Activated CD8-positive, alpha-beta T cell treated with anti-CD3 and anti-CD28 coated beads, Interleukin-2, amount 10 ng/mL, durations not matched to agents 7 days and 5 days (primary cell): Measurements from ENCODE around the gene UBE2J2. TPM values are rescaled to one million over a fixed set of nuclear protein-coding genes. Genes with fewer than 3 reads are reported as not detected.

Source experiments
- ATAC-seq: fragments of 150-1000 bp; cut with Tn5 transposase; one replicate; pipeline ENCODE4 v1.10.0; 2021; ENCODE audit warnings: moderate library complexity
- CTCF ChIA-PET: fragments of 350-600 bp; sonication (Branson Sonifier 250); formaldehyde crosslinking; loops from one replicate; lab custom pipeline; 2021; ENCODE audit warnings: antibody characterized with exemption; lab: Charles Lee
- POLR2A ChIA-PET: fragments of 350-600 bp; sonication (Branson Sonifier 250); formaldehyde crosslinking; loops from one replicate; lab custom pipeline; 2021; ENCODE audit warnings: antibody characterized with exemption; lab: Charles Lee
- DNase-seq: peaks from one replicate; pipeline ENCODE4 v3.0.0-alpha.2; 2020
- H3K27ac Mint-ChIP-seq: one replicate; pipeline ENCODE4 v1.8.0; 2021; ENCODE audit warnings: mild to moderate bottlenecking, mixed read lengths
- H3K27me3 Mint-ChIP-seq: one replicate; pipeline ENCODE4 v1.8.0; 2021; ENCODE audit warnings: low read depth, mixed read lengths
- H3K36me3 Mint-ChIP-seq: one replicate; pipeline ENCODE4 v1.8.0; 2021; ENCODE audit warnings: low read depth, mixed read lengths
- H3K4me1 Mint-ChIP-seq: one replicate; pipeline ENCODE4 v1.8.0; 2021; ENCODE audit warnings: low read depth, mixed read lengths
- H3K4me3 Mint-ChIP-seq: one replicate; pipeline ENCODE4 v1.8.0; 2021; ENCODE audit warnings: mild to moderate bottlenecking, mixed read lengths
- H3K9me3 Mint-ChIP-seq: one replicate; pipeline ENCODE4 v1.8.0; 2022; ENCODE audit warnings: mixed read lengths; ENCODE audit not compliant: insufficient read depth
- microRNA-seq: library from miRNA; unstranded; fragments of <30 nt; microRNA quantifications from one replicate; pipeline ENCODE4 v1.2.0, GENCODE V29; 2022
- total RNA-seq, 2 experiments: library from RNA; stranded (reverse); gene quantifications; one replicate each; pipeline ENCODE4 v1.2.3, GENCODE V29; 2021

Gene UBE2J2
- total RNA-seq, 2 experiments from 2014 or later = 62.3 to 67.5 TPM

DNA sequence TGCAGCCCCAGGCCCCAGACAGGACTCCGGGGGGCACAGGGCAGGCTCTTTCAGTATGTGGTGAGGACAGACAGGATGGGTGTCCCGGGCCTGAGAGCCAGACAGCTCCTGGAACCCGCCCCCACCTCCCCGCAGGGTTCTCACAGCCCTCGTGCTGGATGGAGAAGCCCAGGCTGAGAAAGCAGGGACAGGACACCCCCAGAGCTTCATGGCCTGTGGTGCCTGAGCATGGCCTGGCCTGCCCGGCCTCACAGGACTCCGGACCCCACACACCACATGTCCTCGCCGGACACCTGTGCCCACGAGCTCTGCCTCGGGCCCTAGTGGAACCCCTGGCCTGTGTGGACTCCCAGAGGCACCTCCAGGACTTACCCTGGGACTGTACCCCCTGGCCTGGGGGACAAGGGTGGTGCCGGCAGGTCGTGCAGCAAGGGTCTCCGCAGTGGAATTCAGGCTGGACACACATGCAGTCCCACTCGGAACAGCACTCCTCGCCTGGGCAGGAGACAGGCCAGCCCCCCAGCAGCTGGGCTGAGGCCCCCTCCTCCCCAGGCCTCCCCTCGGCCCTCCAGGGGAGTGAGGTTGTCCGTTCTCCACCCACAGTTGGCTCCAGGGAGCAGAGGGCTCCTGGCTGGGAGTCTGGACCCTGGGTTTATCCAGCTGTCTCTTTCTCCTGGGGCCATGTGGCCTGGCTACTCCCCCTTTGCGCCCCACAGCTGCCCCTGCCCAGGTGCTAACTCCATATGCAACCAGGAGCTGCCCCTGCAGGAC lies 68.5 kb downstream of the UBE2J2 start:
- ChIA-PET CTCF (interaction anchor here (1.1 to 2.6 kb wide), 2 partner anchors 47 to 83 kb away, joined by 4 to 10 read pairs; no protein-coding TSS in a partner anchor), POLR2A (interaction anchor here (1.1 to 1.3 kb wide), 3 partner anchors 26 to 192 kb away, joined by 3 read pairs; partner anchors contain the start of gene ISG15)
- Mint-ChIP-seq H3K9me3 (no peaks in the 10 kb centered on the region), H3K27ac (no peak overlapping the region), H3K4me3 (peak overlapping the region; percentile 59), H3K4me1 (peaks cover 36% of the 10 kb centered on the region), H3K36me3 (no peaks in the 10 kb centered on the region), H3K27me3 (no peaks in the 10 kb centered on the region)
- DNase-seq = no peak
- no peak for ATAC-seq

DNA sequence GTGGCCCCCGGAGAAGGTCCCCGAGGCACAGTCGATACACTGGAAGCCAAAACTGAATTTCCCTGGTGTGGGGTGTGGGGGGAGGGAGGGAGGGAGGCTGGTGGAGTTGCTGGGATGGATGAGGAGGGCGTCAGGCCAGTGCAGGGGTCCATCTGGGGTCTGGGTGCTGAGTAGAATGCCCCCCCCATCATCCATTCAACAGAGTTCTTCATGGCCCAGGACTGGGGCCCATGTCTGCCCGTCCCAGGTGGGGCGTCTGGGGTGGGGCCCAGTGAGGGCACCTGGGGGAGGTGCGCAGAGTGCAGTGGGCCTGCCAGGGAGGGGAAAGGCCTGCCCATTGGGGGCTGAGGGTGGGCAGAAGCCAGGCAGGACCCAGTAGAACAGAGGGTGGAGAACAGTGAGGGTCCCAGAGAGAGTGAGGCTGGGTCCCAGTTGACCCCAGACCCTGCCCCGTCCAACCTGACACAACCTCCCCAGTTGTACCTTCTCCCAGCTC lies 69.2 kb downstream of the UBE2J2 start:
- H3K9me3 Mint-ChIP-seq = no peaks in the 10 kb centered on the region
- no peak overlapping the region for H3K27ac Mint-ChIP-seq
- CTCF ChIA-PET = interaction anchor here (2.6 kb wide), 1 partner anchor 82 kb away, joined by 10 read pairs; no protein-coding TSS in a partner anchor
- DNase-seq (no peak), ATAC-seq (no peak)
- POLR2A ChIA-PET = interaction anchor here (1.1 to 1.3 kb wide), 3 partner anchors 27 to 191 kb away, joined by 3 read pairs; partner anchors contain the start of gene ISG15
- no peaks in the 10 kb centered on the region for H3K27me3 Mint-ChIP-seq
- H3K4me1 Mint-ChIP-seq = peaks cover 40% of the 10 kb centered on the region
- H3K36me3 Mint-ChIP-seq = no peaks in the 10 kb centered on the region
- H3K4me3 Mint-ChIP-seq = no peak overlapping the region

Small RNA genes within 50 kb of the gene (microRNA-seq; reads per million reads assigned to microRNA genes)
- gene MIR6726 (4.6 reads per million), gene MIR6727 (not detected)

Other genes starting within 250 kb of the UBE2J2 start
- gene RNF223, start 199.5 kb downstream of the UBE2J2 start, total RNA-seq = not detected
- 10 to 100 TPM; 24.5 to 26.8 TPM for gene C1orf159, start 157.8 kb downstream of the UBE2J2 start, total RNA-seq
- gene TTLL10, start 100.0 kb downstream of the UBE2J2 start, total RNA-seq = under 1 TPM; 0.63 to 0.90 TPM
- gene TNFRSF18, start 67.3 kb downstream of the UBE2J2 start, total RNA-seq = 10 to 100 TPM; 17.5 to 18.8 TPM
- gene TNFRSF4, start 59.7 kb downstream of the UBE2J2 start, total RNA-seq = 1 to 10 TPM; 1.6 to 2.9 TPM
- 10 to 100 TPM; 96.9 to 99.3 TPM for gene SDF4, start 41.9 kb downstream of the UBE2J2 start, total RNA-seq
- gene B3GALT6, start 41.6 kb downstream of the UBE2J2 start, total RNA-seq = 10 to 100 TPM; 21.2 to 22.4 TPM
- gene C1QTNF12, start 27.1 kb downstream of the UBE2J2 start, total RNA-seq = 1 to 10 TPM; 1.8 to 2.2 TPM
- gene SCNN1D, start 6.6 kb upstream of the UBE2J2 start, total RNA-seq = 1 to 10 TPM; 3.4 to 3.6 TPM
- 10 to 100 TPM; 65.2 to 87.3 TPM for gene ACAP3, start 34.1 kb upstream of the UBE2J2 start, total RNA-seq
- 10 to 100 TPM; 24.0 to 26.2 TPM for gene PUSL1, start 34.7 kb upstream of the UBE2J2 start, total RNA-seq
- 100 to 1,000 TPM; 120 to 134 TPM for gene INTS11, start 50.8 kb upstream of the UBE2J2 start, total RNA-seq
- gene CPTP, start 50.9 kb upstream of the UBE2J2 start, total RNA-seq = 10 to 100 TPM; 18.5 to 21.4 TPM
- gene TAS1R3, start 57.4 kb upstream of the UBE2J2 start, total RNA-seq = 1 to 10 TPM in 1 of 2 experiments, under 1 TPM in 1; 0.78 to 1.2 TPM
- 10 to 100 TPM; 29.1 to 30.7 TPM for gene DVL1, start 75.6 kb upstream of the UBE2J2 start, total RNA-seq
- not detected for gene MXRA8, start 84.7 kb upstream of the UBE2J2 start, total RNA-seq
- 100 to 1,000 TPM; 120 to 123 TPM for gene AURKAIP1, start 101.4 kb upstream of the UBE2J2 start, total RNA-seq
- 100 to 1,000 TPM in 1 of 2 experiments, 10 to 100 TPM in 1; 98.3 to 110 TPM for gene CCNL2, start 125.5 kb upstream of the UBE2J2 start, total RNA-seq
- 100 to 1,000 TPM; 111 to 117 TPM for gene MRPL20, start 133.4 kb upstream of the UBE2J2 start, total RNA-seq
- not detected for gene ANKRD65, start 147.4 kb upstream of the UBE2J2 start, total RNA-seq
- gene VWA1, start 161.8 kb upstream of the UBE2J2 start, total RNA-seq = under 1 TPM; 0.21 to 0.29 TPM
- 1 to 10 TPM; 1.0 to 1.4 TPM for gene ATAD3C, start 175.8 kb upstream of the UBE2J2 start, total RNA-seq
- 10 to 100 TPM; 41.5 to 49.6 TPM for gene ATAD3B, start 197.9 kb upstream of the UBE2J2 start, total RNA-seq
- 10 to 100 TPM; 51.6 to 57.4 TPM for gene ATAD3A, start 238.3 kb upstream of the UBE2J2 start, total RNA-seq